ENCODE results near the gene CNTRL.

GRCh38 chr9:121075251-121076036 lies 689 bp downstream of the CNTRL start:
- TF ChIP-seq CTCF (IDR thresholded peaks at IDR 0.05) (no peak), POLR2A (IDR thresholded peaks at IDR 0.05) (no peak)

Measured in thyroid gland (tissue), 4 donors.